SH-SY5Y (cell line): Measurements from ENCODE around the gene SDR39U1.

Experiments used
- GATA2 ChIP-seq: IDR thresholded peaks from 2 replicates; pipeline ENCODE4 v1.6.1; 2011; ENCODE audit warnings: mild to moderate bottlenecking, low read depth, low read length
- GATA3 ChIP-seq: IDR thresholded peaks from 2 replicates; pipeline ENCODE4 v1.6.1; 2011; ENCODE audit warnings: low read depth, mild to moderate bottlenecking, low read length, moderate library complexity

DNA sequence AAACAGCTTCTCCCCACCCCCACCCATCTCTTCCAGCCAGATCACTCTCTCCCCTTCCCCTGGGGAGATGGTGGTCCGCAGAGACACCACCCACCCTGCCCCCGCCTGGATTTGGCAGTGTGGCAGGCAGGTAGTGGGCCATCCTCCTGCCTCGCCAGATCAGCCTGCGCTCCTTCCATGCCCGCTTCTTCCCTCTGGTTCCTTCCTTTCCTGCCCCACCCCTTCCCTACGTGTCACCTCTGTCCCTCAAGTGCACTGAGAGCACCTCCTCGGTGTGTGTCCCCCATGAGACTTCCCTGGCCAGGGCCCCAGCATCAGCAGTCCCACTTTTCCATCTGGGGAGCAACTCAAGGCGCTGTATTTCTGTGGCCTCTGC lies 43.1 kb downstream of the SDR39U1 start:
- TF ChIP-seq GATA2 (no peak), GATA3 (no peak)
